IMR-90 (cell line): Measurements from ENCODE around the gene NFASC. TPM values are rescaled to one million over a fixed set of nuclear protein-coding genes. Genes with fewer than 3 reads are reported as not detected.

Source experiments
- ATAC-seq: fragments of 200-7000 bp; cut with Tn5 transposase; 2 replicates; pipeline ENCODE4 v1.9.1; 2020; ENCODE audit warnings: low read depth, mild to moderate bottlenecking, moderate library complexity
- BruUV-seq: library from RNA; stranded (reverse); fragments of 400-500 nt; replicated peaks from 2 replicates; lab custom pipeline; 2021; lab: Mats Ljungman, UMichigan
- CTCF ChIA-PET: fragments of 300-600 bp; formaldehyde crosslinking; extraction: SDS; loops from one replicate; lab custom pipeline; 2021; ENCODE audit warnings: antibody characterized with exemption; lab: Yijun Ruan, JAX
- POLR2A ChIA-PET: fragments of 300-600 bp; sonication (Branson Sonifier 250); formaldehyde crosslinking; loops from one replicate; lab custom pipeline; 2022; ENCODE audit warnings: antibody characterized with exemption; ENCODE audit not compliant: unreplicated experiment; lab: Charles Lee
- DNase-seq: peaks from one replicate; pipeline ENCODE4 v3.0.0; 2013
- H2AFZ ChIP-seq: replicated peaks from 2 replicates; pipeline ENCODE3; 2013; ENCODE audit warnings: low read length, mild to moderate bottlenecking; ENCODE audit not compliant: poor library complexity
- H2AK5ac ChIP-seq: 2 replicates; pipeline ENCODE4 v1.6.1; 2013; ENCODE audit warnings: low read depth, low read length, inconsistent platforms
- H2AK9ac ChIP-seq: replicated peaks from 2 replicates; pipeline ENCODE3; 2013; ENCODE audit warnings: mild to moderate bottlenecking, low read depth, low read length, moderate library complexity; ENCODE audit not compliant: poor library complexity
- H2BK120ac ChIP-seq: 2 replicates; pipeline ENCODE4 v1.6.1; 2013; ENCODE audit warnings: low read depth, low read length, inconsistent platforms
- H2BK15ac ChIP-seq: 3 replicates; pipeline ENCODE4 v1.6.1; 2013; ENCODE audit warnings: low read depth, low read length, inconsistent platforms
- H2BK20ac ChIP-seq: 2 replicates; pipeline ENCODE4 v1.6.1; 2013; ENCODE audit warnings: low read depth, mild to moderate bottlenecking, inconsistent platforms, low read length, moderate library complexity
- H2BK5ac ChIP-seq: 2 replicates; pipeline ENCODE4 v1.6.1; 2013; ENCODE audit warnings: mild to moderate bottlenecking, low read depth, low read length, inconsistent platforms; ENCODE audit not compliant: poor library complexity, severe bottlenecking
- H3K14ac ChIP-seq: replicated peaks from 2 replicates; pipeline ENCODE4 v1.6.1; 2013; ENCODE audit warnings: low read depth, low read length, inconsistent platforms
- H3K18ac ChIP-seq: 2 replicates; pipeline ENCODE4 v1.6.1; 2013; ENCODE audit warnings: low read depth, low read length, control low read depth
- H3K23ac ChIP-seq: 2 replicates; pipeline ENCODE4 v1.6.1; 2013; ENCODE audit warnings: low read depth, low read length, inconsistent platforms
- H3K27ac ChIP-seq: 2 replicates; pipeline ENCODE4 v1.5.1; 2013; ENCODE audit warnings: mild to moderate bottlenecking, control low read depth, low read length; ENCODE audit not compliant: insufficient read depth
- H3K27me3 ChIP-seq: 2 replicates; pipeline ENCODE4 v1.6.1; 2013; ENCODE audit warnings: low read length; ENCODE audit not compliant: control insufficient read depth, insufficient read depth
- H3K36me3 ChIP-seq: 2 replicates; pipeline ENCODE4 v1.6.1; 2013; ENCODE audit warnings: low read length, mixed read lengths; ENCODE audit not compliant: control insufficient read depth, insufficient read depth
- H3K4ac ChIP-seq: 2 replicates; pipeline ENCODE4 v1.6.1; 2013; ENCODE audit warnings: low read depth, low read length, inconsistent platforms
- H3K4me1 ChIP-seq: 2 replicates; pipeline ENCODE4 v1.6.1; 2013; ENCODE audit warnings: low read length, mixed read lengths; ENCODE audit not compliant: control insufficient read depth, insufficient read depth
- H3K4me2 ChIP-seq: 2 replicates; pipeline ENCODE4 v1.6.1; 2013; ENCODE audit warnings: low read depth, mild to moderate bottlenecking, control low read depth, low read length, moderate library complexity
- H3K4me3 ChIP-seq: 2 replicates; pipeline ENCODE4 v1.5.1; 2013; ENCODE audit warnings: low read depth, mild to moderate bottlenecking, control low read depth, low read length, moderate library complexity; ENCODE audit not compliant: insufficient read depth
- H3K56ac ChIP-seq: 2 replicates; pipeline ENCODE4 v1.6.1; 2013; ENCODE audit warnings: low read length, inconsistent platforms; ENCODE audit not compliant: insufficient read depth; ENCODE audit errors: extremely low read depth
- H3K79me1 ChIP-seq, 2 experiments: 2 replicates each; pipeline ENCODE4 v1.6.1; 2013; ENCODE audit warnings: low read length in 2 of 2, inconsistent platforms in 1 of 2, low read depth in 1 of 2
- H3K9ac ChIP-seq: 2 replicates; pipeline ENCODE4 v1.6.1; 2013; ENCODE audit warnings: low read depth, low read length, control low read depth
- H3K9me1 ChIP-seq: 2 replicates; pipeline ENCODE4 v1.6.1; 2013; ENCODE audit warnings: low read length, inconsistent platforms; ENCODE audit not compliant: insufficient read depth
- H3K9me3 ChIP-seq: 2 replicates; pipeline ENCODE4 v1.6.1; 2013; ENCODE audit warnings: low read length; ENCODE audit not compliant: control insufficient read depth, insufficient read depth
- H4K20me1 ChIP-seq: 2 replicates; pipeline ENCODE4 v1.6.1; 2013; ENCODE audit warnings: low read length, inconsistent platforms; ENCODE audit not compliant: insufficient read depth
- H4K5ac ChIP-seq: 2 replicates; pipeline ENCODE4 v1.6.1; 2013; ENCODE audit warnings: mild to moderate bottlenecking, low read depth, low read length, control low read depth
- H4K8ac ChIP-seq, 2 experiments: 2 replicates each; pipeline ENCODE4 v1.6.1; 2013; ENCODE audit warnings: low read depth in 2 of 2, low read length in 2 of 2, control low read depth in 1 of 2, inconsistent platforms in 1 of 2
- H4K91ac ChIP-seq: 2 replicates; pipeline ENCODE4 v1.6.1; 2013; ENCODE audit warnings: low read depth, low read length, inconsistent platforms; ENCODE audit not compliant: insufficient read depth
- CEBPB ChIP-seq: IDR thresholded peaks from 2 replicates; pipeline ENCODE4 v1.6.1; 2012; ENCODE audit warnings: low read depth, low read length, improper control_type of control experiment
- CHD1 ChIP-seq: IDR thresholded peaks from 2 replicates; pipeline ENCODE4 v1.6.1; 2012; ENCODE audit warnings: low read depth, low read length, improper control_type of control experiment
- MAFK ChIP-seq: IDR thresholded peaks from 2 replicates; pipeline ENCODE4 v1.6.1; 2012; ENCODE audit warnings: low read depth, low read length, improper control_type of control experiment
- MAZ ChIP-seq: IDR thresholded peaks from 2 replicates; pipeline ENCODE4 v1.6.1; 2012; ENCODE audit warnings: low read depth, mild to moderate bottlenecking, low read length, improper control_type of control experiment, moderate library complexity, borderline replicate concordance
- MXI1 ChIP-seq: IDR thresholded peaks from 2 replicates; pipeline ENCODE4 v1.6.1; 2012; ENCODE audit warnings: low read depth, mild to moderate bottlenecking, low read length, moderate library complexity, borderline replicate concordance
- NFE2L2 ChIP-seq: fragments of 150-350 bp; IDR thresholded peaks from 2 replicates; pipeline ENCODE4 v1.6.1; 2016; ENCODE audit warnings: low read depth, mild to moderate bottlenecking, low read length
- POLR2A ChIP-seq: IDR thresholded peaks from 2 replicates; pipeline ENCODE4 v1.6.1; 2012; ENCODE audit warnings: mild to moderate bottlenecking, low read depth, low read length
- RFX5 ChIP-seq: IDR thresholded peaks from 2 replicates; pipeline ENCODE4 v1.8.0; 2012; ENCODE audit warnings: low read depth, mild to moderate bottlenecking, low read length, moderate library complexity
- SMC3 ChIP-seq: fragments of 150-350 bp; IDR thresholded peaks from 2 replicates; pipeline ENCODE4 v1.6.1; 2016; ENCODE audit warnings: low read depth, mild to moderate bottlenecking, antibody characterized with exemption, low read length, moderate library complexity
- WGBS, 2 experiments: methylation state at CpG; one replicate each; pipeline versions ENCODE4 v1.1.5 to v1.1.7; 2013; ENCODE audit warnings: missing lambda C conversion rate in 2 of 2; ENCODE audit not compliant: insufficient read length in 1 of 2; ENCODE audit errors: extremely low coverage in 2 of 2; 5-methylcytosine and 5-hydroxymethylcytosine counted together
- dilution Hi-C: fragments of 300-500 bp; cut with HindIII; formaldehyde crosslinking; loops from one replicate; pipeline ENCODE4 v1.14.3; 2018; ENCODE audit warnings: low sequenced_read_pairs; ENCODE audit not compliant: unreplicated experiment
- in situ Hi-C: fragments of 300-500 bp; cut with MboI; formaldehyde crosslinking; loops from 3 replicates; pipeline ENCODE4 v1.14.3; 2019; ENCODE audit warnings: low sequenced_read_pairs, inconsistent platforms, mixed read lengths
- intact Hi-C: fragments of 100-400 bp; cut with micrococcal nuclease; formaldehyde crosslinking; loops from 2 replicates; pipeline ENCODE4 v1.10.0; 2022
- polyA plus RNA-seq, 3 experiments: library from polyadenylated mRNA; depleted of rRNA; stranded (reverse); fragments of >200 nt; gene quantifications; 2 replicates each; pipeline ENCODE4 v1.2.3, GENCODE V29; 2012; ENCODE audit warnings: low replicate concordance in 1 of 3
- total RNA-seq: library from RNA; depleted of rRNA; stranded (reverse); fragments of >200 nt; gene quantifications from 2 replicates; pipeline ENCODE4 v1.2.3, GENCODE V29; 2012
- TF ChIP-seq, protein P1 (sequence below): fragments of 150-350 bp; IDR thresholded peaks from 2 replicates; pipeline ENCODE4 v1.6.1; 2017; ENCODE audit warnings: mild to moderate bottlenecking, antibody characterized with exemption, low read length, low read depth
- TF ChIP-seq, protein P2 (sequence below): fragments of 150-350 bp; IDR thresholded peaks from 2 replicates; pipeline ENCODE4 v1.6.1; 2016; ENCODE audit warnings: low read depth, mild to moderate bottlenecking, low read length, moderate library complexity, borderline replicate concordance

NFASC gene
- total and polyA plus RNA-seq, 2 of the 4 experiments (the other 2 are of a cell fraction) = 0.18 to 0.79 TPM

DNA sequence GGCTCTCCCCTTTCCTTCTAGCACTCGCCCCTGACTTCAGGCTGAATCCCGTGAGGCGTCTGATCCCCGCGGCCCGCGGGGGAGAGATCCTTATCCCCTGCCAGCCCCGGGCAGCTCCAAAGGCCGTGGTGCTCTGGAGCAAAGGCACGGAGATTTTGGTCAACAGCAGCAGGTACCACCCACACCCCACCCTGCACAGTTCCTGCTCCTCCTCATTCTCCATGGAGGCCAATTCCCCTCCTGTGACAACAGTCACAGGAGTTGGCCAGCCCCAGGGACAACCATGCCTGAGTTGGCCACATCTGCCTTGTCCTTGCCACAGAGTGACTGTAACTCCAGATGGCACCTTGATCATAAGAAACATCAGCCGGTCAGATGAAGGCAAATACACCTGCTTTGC is 193.6 kb downstream of the NFASC start:
- no peaks in the 10 kb centered on the region for H3K79me1 ChIP-seq
- no peak overlapping the region for H2AK9ac ChIP-seq
- DNase-seq (no peak), ATAC-seq (no peak)
- H3K36me3 ChIP-seq = no peaks in the 10 kb centered on the region
- no peak overlapping the region for H4K91ac ChIP-seq
- WGBS, 2 experiments = 85% methylated on average over 4 of the region's 11 CpGs; no CpG with 5 or more reads in 1 of the 2 experiments
- no peaks in the 10 kb centered on the region for H4K20me1 ChIP-seq
- no peaks in the 10 kb centered on the region for H3K9me1 ChIP-seq
- no peak overlapping the region for H2AFZ ChIP-seq
- H4K8ac ChIP-seq = no peak overlapping the region
- intact Hi-C loops (no loop called here), in situ Hi-C loops (loop anchor here (5.0 kb wide), 1 partner anchor 77 kb away; no protein-coding TSS in a partner anchor), dilution Hi-C loops (no loop called here)
- H3K14ac ChIP-seq = no peak overlapping the region
- H3K27me3 ChIP-seq = peaks cover 10% of the 10 kb centered on the region
- no peak overlapping the region for H3K27ac ChIP-seq
- H3K4ac ChIP-seq = no peak overlapping the region
- no peak overlapping the region for H3K4me3 ChIP-seq
- BruUV-seq = no TSS peak
- no peak overlapping the region for H2BK20ac ChIP-seq
- H2BK120ac ChIP-seq = no peak overlapping the region
- H2BK15ac ChIP-seq = no peak overlapping the region
- ChIA-PET CTCF (no interaction called here), POLR2A (no interaction called here)
- no peak overlapping the region for H3K9ac ChIP-seq
- no peak overlapping the region for H2BK5ac ChIP-seq
- no peak overlapping the region for H2AK5ac ChIP-seq
- H3K4me1 ChIP-seq = no peaks in the 10 kb centered on the region
- no peak overlapping the region for H4K5ac ChIP-seq
- H3K56ac ChIP-seq = no peak overlapping the region
- H3K23ac ChIP-seq = no peak overlapping the region
- TF ChIP-seq MXI1 (no peak), CHD1 (no peak), POLR2A (no peak), MAZ (no peak), SMC3 (no peak), CEBPB (no peak), RFX5 (no peak), MAFK (no peak), NFE2L2 (no peak)
- TF ChIP-seq, protein P1, sequence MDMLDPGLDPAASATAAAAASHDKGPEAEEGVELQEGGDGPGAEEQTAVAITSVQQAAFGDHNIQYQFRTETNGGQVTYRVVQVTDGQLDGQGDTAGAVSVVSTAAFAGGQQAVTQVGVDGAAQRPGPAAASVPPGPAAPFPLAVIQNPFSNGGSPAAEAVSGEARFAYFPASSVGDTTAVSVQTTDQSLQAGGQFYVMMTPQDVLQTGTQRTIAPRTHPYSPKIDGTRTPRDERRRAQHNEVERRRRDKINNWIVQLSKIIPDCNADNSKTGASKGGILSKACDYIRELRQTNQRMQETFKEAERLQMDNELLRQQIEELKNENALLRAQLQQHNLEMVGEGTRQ = no peak
- TF ChIP-seq, protein P2, sequence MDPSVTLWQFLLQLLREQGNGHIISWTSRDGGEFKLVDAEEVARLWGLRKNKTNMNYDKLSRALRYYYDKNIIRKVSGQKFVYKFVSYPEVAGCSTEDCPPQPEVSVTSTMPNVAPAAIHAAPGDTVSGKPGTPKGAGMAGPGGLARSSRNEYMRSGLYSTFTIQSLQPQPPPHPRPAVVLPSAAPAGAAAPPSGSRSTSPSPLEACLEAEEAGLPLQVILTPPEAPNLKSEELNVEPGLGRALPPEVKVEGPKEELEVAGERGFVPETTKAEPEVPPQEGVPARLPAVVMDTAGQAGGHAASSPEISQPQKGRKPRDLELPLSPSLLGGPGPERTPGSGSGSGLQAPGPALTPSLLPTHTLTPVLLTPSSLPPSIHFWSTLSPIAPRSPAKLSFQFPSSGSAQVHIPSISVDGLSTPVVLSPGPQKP = no peak
- H3K9me3 ChIP-seq = no peaks in the 10 kb centered on the region
- no peak overlapping the region for H3K4me2 ChIP-seq
- H3K18ac ChIP-seq = no peak overlapping the region
